Measurements from ENCODE around the gene CENPO. TPM values are rescaled to one million over a fixed set of nuclear protein-coding genes. Genes with fewer than 3 reads are reported as not detected.

Gene CENPO
- total RNA-seq, 1 donor from 2014 or later = 2.3 TPM

DNA sequence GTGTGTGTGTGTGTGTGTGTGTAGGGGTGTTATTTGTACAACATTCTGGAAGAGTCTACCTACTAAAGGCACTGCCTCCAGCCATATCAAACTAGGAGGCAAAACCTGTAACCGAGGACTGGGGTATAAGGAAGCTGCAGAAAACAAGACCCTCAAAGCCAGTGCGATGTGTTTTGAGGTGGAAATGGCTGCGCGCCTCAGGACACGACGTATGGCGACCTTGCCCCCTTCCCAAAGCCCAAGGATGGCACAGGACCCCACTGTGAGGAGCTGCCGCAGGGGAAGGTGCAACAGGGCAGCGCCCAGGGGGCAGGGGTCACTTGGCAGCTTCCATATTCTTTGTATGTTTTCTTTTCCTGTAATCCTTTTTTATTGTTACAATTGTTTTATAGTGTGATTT lies 59.8 kb downstream of the CENPO start:
- no peak for DNase-seq (ENCODE audit: low spot score)
- intact Hi-C loops (cut with DNase I) = no loop called here

DNA sequence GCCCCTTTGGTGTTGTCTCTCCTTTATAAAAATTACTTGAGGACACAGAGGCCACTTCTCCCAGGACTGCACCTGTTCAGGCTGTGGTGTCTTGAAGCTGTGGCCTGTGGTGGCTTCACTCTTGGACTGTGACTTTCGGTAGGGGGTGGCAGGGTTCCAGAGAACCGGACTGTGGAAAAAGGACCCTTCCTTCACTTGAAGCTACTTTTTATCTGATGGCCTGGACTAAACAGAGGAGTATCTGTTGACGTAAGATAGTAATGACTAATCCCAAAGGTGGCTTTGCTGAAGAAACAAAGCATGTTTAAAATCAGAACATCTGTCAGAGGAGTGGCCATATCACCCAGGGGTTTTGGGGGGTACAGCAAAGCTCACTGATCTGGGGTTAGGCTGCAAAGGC lies 60.8 kb downstream of the CENPO start:
- DNase-seq (ENCODE audit: low spot score) = no peak

DNA sequence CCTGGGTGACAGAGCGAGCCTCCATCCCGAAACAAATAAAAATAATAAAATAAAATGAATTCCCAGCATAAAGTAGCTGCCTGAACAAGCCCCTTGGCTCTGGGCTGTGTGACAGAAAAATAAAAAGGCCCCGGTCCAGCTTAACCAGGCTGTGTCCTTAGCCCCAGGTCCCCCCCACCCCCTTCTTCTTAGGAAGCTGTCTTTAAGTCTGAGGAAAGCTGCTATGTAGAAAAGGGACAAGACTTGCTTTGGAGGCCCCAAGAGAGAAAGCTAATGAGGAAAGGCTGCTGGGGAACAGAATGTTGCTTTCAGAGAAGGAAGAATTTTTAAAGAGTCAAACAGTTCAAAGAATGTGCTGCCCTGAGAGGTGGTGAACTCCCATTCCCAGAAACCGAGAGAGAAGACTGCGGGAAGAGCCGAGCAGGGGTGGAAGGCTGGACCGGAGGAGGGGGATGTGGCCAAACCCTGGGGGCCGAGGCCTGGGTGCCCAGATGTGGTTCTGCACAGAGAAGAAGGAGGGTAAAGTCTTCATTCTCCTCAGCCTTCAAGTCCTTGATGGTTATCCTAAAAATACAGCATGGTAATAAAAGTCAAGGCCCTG lies 61.9 kb downstream of the CENPO start:
- DNase-seq (ENCODE audit: low spot score) = no peak
- intact Hi-C loops (cut with DNase I) = loop anchor here (5.0 kb wide), 1 partner anchor 62 kb away; no protein-coding TSS in a partner anchor

More for the DNA sequence above, 60.8 kb downstream of the CENPO start:
- intact Hi-C loops (cut with DNase I) = no loop called here

DNA sequence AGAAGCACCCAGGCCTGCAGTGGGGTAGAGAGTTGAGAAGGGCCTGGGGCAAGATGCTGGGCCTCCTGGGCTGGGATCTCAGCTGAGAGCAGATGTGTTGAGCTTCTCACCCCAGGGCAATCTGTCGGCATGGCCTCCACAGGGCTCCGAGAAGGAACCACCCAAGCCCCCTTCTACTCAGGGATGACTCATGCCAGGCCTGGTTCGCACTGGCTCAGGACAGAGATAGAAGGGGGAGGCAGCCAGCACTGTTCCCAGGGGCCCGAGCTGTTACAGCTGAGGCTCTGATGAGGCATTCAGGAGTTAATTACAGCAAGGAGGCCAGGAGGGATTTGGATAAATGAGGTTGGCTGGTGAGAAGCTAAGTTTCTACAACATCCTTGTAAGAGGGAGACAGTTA lies 62.5 kb downstream of the CENPO start:
- intact Hi-C loops (cut with DNase I) = loop anchor here (5.0 kb wide), 1 partner anchor 62 kb away; no protein-coding TSS in a partner anchor
- no peak for DNase-seq (ENCODE audit: low spot score)

- intact Hi-C loops (cut with DNase I) = loop anchor here (5.0 kb wide), 1 partner anchor 60 kb away; no protein-coding TSS in a partner anchor
- DNase-seq (ENCODE audit: low spot score) = no peak
These were observed 63.6 kb downstream of the CENPO start for GRCh38 chr2:24856791-24857211.

- DNase-seq (ENCODE audit: low spot score) = no peak
- intact Hi-C loops (cut with DNase I) = loop anchor here (5.0 kb wide), 1 partner anchor 60 kb away; no protein-coding TSS in a partner anchor
These were observed 64.5 kb downstream of the CENPO start for GRCh38 chr2:24857746-24858145.

- DNase-seq (ENCODE audit: low spot score) = no peak
- intact Hi-C loops (cut with DNase I) = loop anchor here (5.0 kb wide), 1 partner anchor 58 kb away; no protein-coding TSS in a partner anchor
These were observed 65.8 kb downstream of the CENPO start for GRCh38 chr2:24858996-24859395.

- intact Hi-C loops (cut with DNase I) = loop anchor here (5.0 kb wide), 1 partner anchor 57 kb away; no protein-coding TSS in a partner anchor
These were observed 66.9 kb downstream of the CENPO start for GRCh38 chr2:24859968-24860600.

GRCh38 chr2:24860631-24861030 lies 67.4 kb downstream of the CENPO start:
- no peak for DNase-seq (ENCODE audit: low spot score)
- intact Hi-C loops (cut with DNase I) = no loop called here

More at GRCh38 chr2:24859968-24860600, 66.9 kb downstream of the CENPO start:
- no peak for DNase-seq (ENCODE audit: low spot score)

- intact Hi-C loops (cut with DNase I) = no loop called here
These were observed 68.3 kb downstream of the CENPO start for GRCh38 chr2:24861500-24861899.

GRCh38 chr2:24863641-24864040 lies 70.4 kb downstream of the CENPO start:
- intact Hi-C loops (cut with DNase I) = no loop called here
- DNase-seq (ENCODE audit: low spot score) = no peak

More at GRCh38 chr2:24861500-24861899, 68.3 kb downstream of the CENPO start:
- DNase-seq (ENCODE audit: low spot score) = no peak

- peak; percentile 43 for DNase-seq (ENCODE audit: low spot score)
- intact Hi-C loops (cut with DNase I) = no loop called here
These were observed 73.7 kb downstream of the CENPO start for GRCh38 chr2:24866946-24867345.

- intact Hi-C loops (cut with DNase I) = no loop called here
- DNase-seq (ENCODE audit: low spot score) = peak; percentile 39
These were observed 77.2 kb downstream of the CENPO start for GRCh38 chr2:24870440-24870839.

DNA sequence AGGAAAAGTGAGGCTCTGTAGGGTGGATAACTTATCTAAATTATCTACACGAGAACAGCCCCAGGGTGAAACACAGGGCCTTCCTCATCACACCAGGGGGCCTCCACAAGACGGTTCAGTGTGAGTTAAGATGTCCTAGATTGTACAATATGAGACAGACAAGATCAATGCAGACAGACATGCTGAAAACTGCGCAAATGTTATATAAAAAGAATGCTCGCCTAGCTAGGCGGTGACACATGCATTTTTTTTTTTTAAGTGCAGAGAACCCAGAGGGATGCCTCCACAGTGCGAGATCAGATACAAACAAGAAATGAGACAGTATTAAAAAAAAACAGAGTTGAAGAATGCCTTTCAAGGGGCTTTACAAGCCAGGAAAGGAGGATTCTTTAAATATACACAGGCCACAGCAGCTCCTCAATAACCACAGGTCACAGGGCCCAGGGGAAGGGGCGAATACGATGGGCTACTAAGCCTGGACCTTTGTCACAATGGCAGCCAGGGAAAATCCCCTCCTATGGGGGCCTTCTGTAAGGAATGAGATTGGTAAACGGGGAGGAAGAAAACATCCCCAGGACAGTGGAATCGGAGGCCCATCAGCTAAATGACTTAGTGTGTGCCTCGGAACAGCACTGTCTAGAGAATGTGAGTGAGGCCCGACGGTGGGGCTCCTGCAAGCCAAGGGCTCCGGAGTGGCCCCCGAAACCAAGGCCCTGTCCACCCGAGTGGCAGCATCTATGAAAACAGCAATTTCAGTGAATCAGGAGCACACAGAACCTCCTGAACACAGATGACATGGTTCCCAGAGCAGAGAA lies 77.9 kb downstream of the CENPO start:
- intact Hi-C loops (cut with DNase I) = no loop called here
- no peak for DNase-seq (ENCODE audit: low spot score)

DNA sequence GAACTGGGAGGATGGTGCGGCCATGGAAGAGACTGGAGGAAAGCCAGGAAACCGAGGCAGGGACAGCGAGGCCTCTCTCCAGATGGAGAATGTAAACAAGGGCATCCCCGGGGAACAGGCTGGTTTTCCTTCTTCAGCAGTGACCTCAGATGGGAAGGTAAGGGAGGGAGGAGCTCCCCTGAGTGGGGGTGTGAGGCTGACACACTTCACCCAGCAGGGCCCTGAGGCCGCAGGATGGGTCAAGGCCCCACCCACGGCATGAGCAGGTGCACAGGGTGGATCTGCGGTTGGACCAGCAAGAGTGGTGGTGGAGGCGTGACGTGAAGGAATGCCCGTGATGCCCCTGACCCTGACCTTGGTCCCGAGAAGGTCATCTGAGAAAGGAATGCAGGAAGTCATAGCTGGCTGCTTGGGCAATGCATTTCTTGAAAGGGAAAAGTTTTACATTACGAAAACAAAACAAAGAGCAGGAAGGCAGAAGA lies 78.7 kb downstream of the CENPO start:
- intact Hi-C loops (cut with DNase I) = no loop called here
- DNase-seq (ENCODE audit: low spot score) = no peak

Other genes with a start within 250 kb of the CENPO start
- gene PTRHD1, start within 50 bp of the CENPO start, total RNA-seq = 23.2 TPM
- gene ADCY3, start 126.8 kb downstream of the CENPO start, total RNA-seq = 15.4 TPM
- 11.2 TPM for gene DNAJC27, start 178.5 kb downstream of the CENPO start, total RNA-seq
- gene EFR3B, start 248.7 kb downstream of the CENPO start, total RNA-seq = 8.9 TPM

All from cardiac septum (tissue), 1 donor.